Measurements from ENCODE around the gene SLC29A1.
A peak's percentile ranks its signal among the peaks of the same experiment; 100 is the strongest.

SLC29A1 gene

GRCh38 chr6:44199883-44200282 lies 23.5 kb upstream of the SLC29A1 start:
- H2BK15ac ChIP-seq (ENCODE audit: low read length) = no peak overlapping the region
- no peak overlapping the region for H3K23ac ChIP-seq (ENCODE audit: low read depth, low read length, poor library complexity)
- no peak overlapping the region for H4K8ac ChIP-seq (ENCODE audit: low read depth, low read length)
- no peak overlapping the region for H3K27ac ChIP-seq (replicated peaks; ENCODE audit: low read length)
- H3K14ac ChIP-seq (ENCODE audit: low read length) = no peak overlapping the region
- H3K4ac ChIP-seq (ENCODE audit: low read length) = no peak overlapping the region
- H3K9ac ChIP-seq (ENCODE audit: low read depth, low read length, poor library complexity) = no peak overlapping the region
- H4K91ac ChIP-seq (ENCODE audit: low read depth, low read length, poor library complexity) = no peak overlapping the region
- DNase-seq (ENCODE audit: low spot score) = no peak
- H3K36me3 ChIP-seq (replicated peaks in 1 of 2; ENCODE audit: control insufficient read depth in 2 of 2, insufficient read depth in 2 of 2, low read length in 2 of 2) = no peaks in the 10 kb centered on the region
- no peak overlapping the region for H2AFZ ChIP-seq (ENCODE audit: low read length)
- no peak overlapping the region for H2AK5ac ChIP-seq (ENCODE audit: low read depth, low read length)
- no peak overlapping the region for H3K4me2 ChIP-seq (ENCODE audit: insufficient read depth, low read length, poor library complexity, severe bottlenecking)
- H3K4me3 ChIP-seq (ENCODE audit: low read length in 2 of 2) = no peak overlapping the region
- no peaks in the 10 kb centered on the region for H3K9me3 ChIP-seq (replicated peaks in 1 of 2; ENCODE audit: control insufficient read depth in 2 of 2, insufficient read depth in 1 of 2, low read depth in 1 of 2, low read length in 2 of 2)
- no peak overlapping the region for H2BK5ac ChIP-seq (ENCODE audit: low read length)
- H3K27me3 ChIP-seq (ENCODE audit: control insufficient read depth in 3 of 3, insufficient read depth in 3 of 3, low read depth in 1 of 3, low read length in 3 of 3) = no peaks in the 10 kb centered on the region
- WGBS, 2 donors (ENCODE audit: extremely low coverage in 2 of 2, insufficient read length in 2 of 2, insufficient replicate concordance in 1 of 2) = no CpG with 5 or more reads among the region's 4 CpGs
- H2BK120ac ChIP-seq (ENCODE audit: low read depth, low read length) = no peak overlapping the region
- H3K18ac ChIP-seq (ENCODE audit: low read length) = no peak overlapping the region
- peaks cover 21 to 23% of the 10 kb centered on the region in 2 donors for H3K4me1 ChIP-seq (ENCODE audit: control insufficient read depth in 2 of 2, insufficient read depth in 1 of 2, low read depth in 1 of 2, low read length in 2 of 2)
- no peaks in the 10 kb centered on the region for H3K79me1 ChIP-seq (ENCODE audit: low read depth, low read length)
- no peak overlapping the region for H2BK12ac ChIP-seq (ENCODE audit: low read length)

- no CpG with 5 or more reads among the region's 3 CpGs for WGBS, 2 donors (ENCODE audit: extremely low coverage in 2 of 2, insufficient read length in 2 of 2, insufficient replicate concordance in 1 of 2)
- Histone ChIP-seq H3K36me3 (replicated peaks in 1 of 2; ENCODE audit: control insufficient read depth in 2 of 2, insufficient read depth in 2 of 2, low read length in 2 of 2) (no peaks in the 10 kb centered on the region), H3K27ac (replicated peaks; ENCODE audit: low read length) (no peak overlapping the region), H2BK5ac (ENCODE audit: low read length) (peak overlapping the region; percentile 88), H3K79me1 (ENCODE audit: low read depth, low read length) (no peaks in the 10 kb centered on the region), H3K14ac (ENCODE audit: low read length) (no peak overlapping the region), H2AFZ (ENCODE audit: low read length) (no peak overlapping the region), H2BK15ac (ENCODE audit: low read length) (peak overlapping the region; percentile 65), H3K18ac (ENCODE audit: low read length) (peak overlapping the region; percentile 80), H3K4me3 (ENCODE audit: low read length in 2 of 2) (no peak overlapping the region), H2AK5ac (ENCODE audit: low read depth, low read length) (no peak overlapping the region), H2BK120ac (ENCODE audit: low read depth, low read length) (peak overlapping the region; percentile 64), H3K4ac (ENCODE audit: low read length) (no peak overlapping the region), H3K4me2 (ENCODE audit: insufficient read depth, low read length, poor library complexity, severe bottlenecking) (no peak overlapping the region), H3K9me3 (replicated peaks in 1 of 2; ENCODE audit: control insufficient read depth in 2 of 2, insufficient read depth in 1 of 2, low read depth in 1 of 2, low read length in 2 of 2) (no peaks in the 10 kb centered on the region), H4K91ac (ENCODE audit: low read depth, low read length, poor library complexity) (peak overlapping the region; percentile 90), H3K9ac (ENCODE audit: low read depth, low read length, poor library complexity) (no peak overlapping the region), H2BK12ac (ENCODE audit: low read length) (peak overlapping the region; percentile 34), H3K27me3 (ENCODE audit: control insufficient read depth in 3 of 3, insufficient read depth in 3 of 3, low read depth in 1 of 3, low read length in 3 of 3) (no peaks in the 10 kb centered on the region), H3K4me1 (ENCODE audit: control insufficient read depth in 2 of 2, insufficient read depth in 1 of 2, low read depth in 1 of 2, low read length in 2 of 2) (peaks cover 21 to 23% of the 10 kb centered on the region in 2 donors), H3K23ac (ENCODE audit: low read depth, low read length, poor library complexity) (peak overlapping the region; percentile 18), H4K8ac (ENCODE audit: low read depth, low read length) (no peak overlapping the region)
- DNase-seq (ENCODE audit: low spot score) = no peak
Observed at GRCh38 chr6:44201200-44201599, 22.2 kb upstream of the SLC29A1 start.

- H3K9ac ChIP-seq (ENCODE audit: low read depth, low read length, poor library complexity) = no peak overlapping the region
- no peak overlapping the region for H4K8ac ChIP-seq (ENCODE audit: low read depth, low read length)
- peak overlapping the region; percentile 31 for H2AK5ac ChIP-seq (ENCODE audit: low read depth, low read length)
- no peak overlapping the region for H3K4me3 ChIP-seq (ENCODE audit: low read length in 2 of 2)
- H3K79me1 ChIP-seq (ENCODE audit: low read depth, low read length) = no peaks in the 10 kb centered on the region
- peak overlapping the region; percentile 65 for H2BK15ac ChIP-seq (ENCODE audit: low read length)
- no peak overlapping the region for H3K14ac ChIP-seq (ENCODE audit: low read length)
- no peaks in the 10 kb centered on the region for H3K27me3 ChIP-seq (ENCODE audit: control insufficient read depth in 3 of 3, insufficient read depth in 3 of 3, low read depth in 1 of 3, low read length in 3 of 3)
- H3K36me3 ChIP-seq (replicated peaks in 1 of 2; ENCODE audit: control insufficient read depth in 2 of 2, insufficient read depth in 2 of 2, low read length in 2 of 2) = no peaks in the 10 kb centered on the region
- no peak overlapping the region for H2BK120ac ChIP-seq (ENCODE audit: low read depth, low read length)
- peak overlapping the region; percentile 80 for H3K18ac ChIP-seq (ENCODE audit: low read length)
- no peaks in the 10 kb centered on the region for H3K9me3 ChIP-seq (replicated peaks in 1 of 2; ENCODE audit: control insufficient read depth in 2 of 2, insufficient read depth in 1 of 2, low read depth in 1 of 2, low read length in 2 of 2)
- H3K27ac ChIP-seq (replicated peaks; ENCODE audit: low read length) = no peak overlapping the region
- no peak overlapping the region for H3K4ac ChIP-seq (ENCODE audit: low read length)
- H3K4me1 ChIP-seq (ENCODE audit: control insufficient read depth in 2 of 2, insufficient read depth in 1 of 2, low read depth in 1 of 2, low read length in 2 of 2) = peaks cover 24 to 26% of the 10 kb centered on the region in 2 donors
- WGBS, 2 donors (ENCODE audit: extremely low coverage in 2 of 2, insufficient read length in 2 of 2, insufficient replicate concordance in 1 of 2) = no CpG with 5 or more reads among the region's 11 CpGs
- no peak overlapping the region for H3K4me2 ChIP-seq (ENCODE audit: insufficient read depth, low read length, poor library complexity, severe bottlenecking)
- no peak for DNase-seq (ENCODE audit: low spot score)
- peak overlapping the region; percentile 18 for H3K23ac ChIP-seq (ENCODE audit: low read depth, low read length, poor library complexity)
- H2BK12ac ChIP-seq (ENCODE audit: low read length) = no peak overlapping the region
- H4K91ac ChIP-seq (ENCODE audit: low read depth, low read length, poor library complexity) = peak overlapping the region; percentile 18
- H2BK5ac ChIP-seq (ENCODE audit: low read length) = peak overlapping the region; percentile 88
- H2AFZ ChIP-seq (ENCODE audit: low read length) = no peak overlapping the region
Observed at GRCh38 chr6:44201638-44202303, 21.6 kb upstream of the SLC29A1 start.

- Histone ChIP-seq H3K9me3 (replicated peaks in 1 of 2; ENCODE audit: control insufficient read depth in 2 of 2, insufficient read depth in 1 of 2, low read depth in 1 of 2, low read length in 2 of 2) (no peaks in the 10 kb centered on the region), H2BK15ac (ENCODE audit: low read length) (peak overlapping the region; percentile 13), H3K36me3 (replicated peaks in 1 of 2; ENCODE audit: control insufficient read depth in 2 of 2, insufficient read depth in 2 of 2, low read length in 2 of 2) (no peaks in the 10 kb centered on the region), H4K91ac (ENCODE audit: low read depth, low read length, poor library complexity) (no peak overlapping the region), H3K4ac (ENCODE audit: low read length) (no peak overlapping the region), H3K23ac (ENCODE audit: low read depth, low read length, poor library complexity) (no peak overlapping the region), H3K4me3 (ENCODE audit: low read length in 2 of 2) (no peak overlapping the region), H3K27me3 (ENCODE audit: control insufficient read depth in 3 of 3, insufficient read depth in 3 of 3, low read depth in 1 of 3, low read length in 3 of 3) (no peaks in the 10 kb centered on the region), H4K8ac (ENCODE audit: low read depth, low read length) (no peak overlapping the region), H2BK120ac (ENCODE audit: low read depth, low read length) (no peak overlapping the region), H3K27ac (replicated peaks; ENCODE audit: low read length) (no peak overlapping the region), H3K79me1 (ENCODE audit: low read depth, low read length) (no peaks in the 10 kb centered on the region), H3K14ac (ENCODE audit: low read length) (no peak overlapping the region), H3K4me2 (ENCODE audit: insufficient read depth, low read length, poor library complexity, severe bottlenecking) (no peak overlapping the region), H3K9ac (ENCODE audit: low read depth, low read length, poor library complexity) (no peak overlapping the region), H2BK5ac (ENCODE audit: low read length) (no peak overlapping the region), H2AFZ (ENCODE audit: low read length) (peak overlapping the region; percentile 43), H3K4me1 (ENCODE audit: control insufficient read depth in 2 of 2, insufficient read depth in 1 of 2, low read depth in 1 of 2, low read length in 2 of 2) (peaks cover 27 to 28% of the 10 kb centered on the region in 2 donors), H2BK12ac (ENCODE audit: low read length) (no peak overlapping the region), H3K18ac (ENCODE audit: low read length) (peak overlapping the region; percentile 80), H2AK5ac (ENCODE audit: low read depth, low read length) (no peak overlapping the region)
- no peak for DNase-seq (ENCODE audit: low spot score)
- no CpG with 5 or more reads among the region's 4 CpGs for WGBS, 2 donors (ENCODE audit: extremely low coverage in 2 of 2, insufficient read length in 2 of 2, insufficient replicate concordance in 1 of 2)
Observed at GRCh38 chr6:44202332-44202971, 20.9 kb upstream of the SLC29A1 start.

All from neuronal stem cell (in vitro differentiated cells).